HCT116 (cell line): ENCODE results near the gene CRYGA. TPM values are rescaled to one million over a fixed set of nuclear protein-coding genes. Genes with fewer than 3 reads are reported as not detected.

ENCODE experiments used
- ATAC-seq: fragments of 200-7000 bp; cut with Tn5 transposase; 2 replicates; pipeline ENCODE4 v1.9.1; 2020; ENCODE audit warnings: mild to moderate bottlenecking, moderate library complexity
- BruUV-seq: library from RNA; stranded (reverse); fragments of 400-500 nt; replicated peaks from 2 replicates; lab custom pipeline; 2021; lab: Mats Ljungman, UMichigan
- CTCF ChIA-PET: fragments of 300-600 bp; sonication (Branson Sonifier 250); formaldehyde crosslinking; loops from one replicate; lab custom pipeline; 2021; ENCODE audit warnings: antibody characterized with exemption; lab: Charles Lee
- POLR2A ChIA-PET: fragments of 300-600, 350-600 bp; sonication (Branson Sonifier 250); formaldehyde crosslinking; loops from one replicate; lab custom pipeline; 2021; ENCODE audit warnings: antibody characterized with exemption; lab: Charles Lee
- RAD21 ChIA-PET, 2 experiments: fragments of 300-600 bp; sonication (Branson Sonifier 250); formaldehyde crosslinking; loops; one replicate each; lab custom pipeline; 2023; ENCODE audit warnings: low total read pairs in 2 of 2; ENCODE audit not compliant: uncharacterized antibody in 2 of 2, unreplicated experiment in 2 of 2, low non-redundant PET in 1 of 2; lab: Charles Lee
- DNase-seq: peaks from one replicate; pipeline ENCODE4 v3.0.0-alpha.2; 2010; ENCODE audit warnings: low read depth, low spot score
- H2AFZ ChIP-seq: fragments of 200-600 bp; shearing (Covaris generic), sonication (generic); 2 replicates; pipeline ENCODE4 v1.6.1; 2017; ENCODE audit warnings: low read depth, mixed run types, mixed read lengths, antibody characterized with exemption, low read length; ENCODE audit not compliant: poor library complexity, severe bottlenecking
- H3K27ac ChIP-seq: 2 replicates; pipeline ENCODE4 v1.5.1; 2012; ENCODE audit warnings: low read depth, low read length
- H3K27me3 ChIP-seq: fragments of 200-600 bp; sonication (generic); 2 replicates; pipeline ENCODE4 v1.6.1; 2016; ENCODE audit warnings: mixed run types, low read length, mixed read lengths; ENCODE audit not compliant: insufficient read depth
- H3K36me3 ChIP-seq, 2 experiments: fragments of 200-500 bp in 1 of 2; fragments of 200-600 bp in 1 of 2; sonication (Bioruptor generic) in 1 of 2; sonication (generic) in 1 of 2; 2 replicates each; pipeline versions ENCODE4 v1.5.1 to v1.6.1; 2014 to 2016; ENCODE audit warnings: low read length in 2 of 2, inconsistent platforms in 1 of 2, mixed read lengths in 1 of 2, mixed run types in 1 of 2; ENCODE audit not compliant: insufficient read depth in 2 of 2, control insufficient read depth in 1 of 2
- H3K4me1 ChIP-seq, 2 experiments: fragments of 200-600 bp in 1 of 2; sonication (generic) in 1 of 2; 2 replicates each; pipeline versions ENCODE4 v1.5.1 to v1.6.1; 2012 to 2017; ENCODE audit warnings: low read length in 2 of 2, inconsistent platforms in 1 of 2, mild to moderate bottlenecking in 1 of 2, mixed read lengths in 1 of 2, mixed run types in 1 of 2, moderate library complexity in 1 of 2; ENCODE audit not compliant: insufficient read depth in 2 of 2, control insufficient read depth in 1 of 2
- H3K4me2 ChIP-seq: fragments of 200-600 bp; sonication (generic); 2 replicates; pipeline ENCODE4 v1.6.1; 2017; ENCODE audit warnings: mixed run types, low read length, mixed read lengths
- H3K4me3 ChIP-seq, 2 experiments: fragments of 200-600 bp in 1 of 2; sonication (generic) in 1 of 2; replicated peaks in 1 of 2; 2 replicates each; pipeline ENCODE4 v1.5.1; 2011 to 2016; ENCODE audit warnings: low read length in 2 of 2, control low read depth in 1 of 2, low read depth in 1 of 2, mild to moderate bottlenecking in 1 of 2, mixed read lengths in 1 of 2, mixed run types in 1 of 2
- H3K79me2 ChIP-seq: fragments of 200-600 bp; sonication (generic); 2 replicates; pipeline ENCODE4 v1.6.1; 2017; ENCODE audit warnings: mild to moderate bottlenecking, mixed run types, low read length, moderate library complexity, mixed read lengths; ENCODE audit not compliant: insufficient read depth
- H3K9ac ChIP-seq: fragments of 200-600 bp; sonication (generic); 2 replicates; pipeline ENCODE4 v1.6.1; 2016; ENCODE audit warnings: low read length, mixed read lengths
- H3K9me2 ChIP-seq: fragments of 200-600 bp; sonication (generic), shearing (Covaris generic); 2 replicates; pipeline ENCODE4 v1.6.1; 2017; ENCODE audit warnings: mixed run types, mild to moderate bottlenecking, moderate library complexity; ENCODE audit not compliant: insufficient read depth
- H3K9me3 ChIP-seq, 2 experiments: fragments of 200-500 bp in 1 of 2; fragments of 200-600 bp in 1 of 2; sonication (Bioruptor generic) in 1 of 2; sonication (generic) in 1 of 2; 2 replicates each; pipeline ENCODE4 v1.6.1; 2014 to 2017; ENCODE audit warnings: low read length in 2 of 2, mixed read lengths in 2 of 2, inconsistent platforms in 1 of 2, low read depth in 1 of 2, mild to moderate bottlenecking in 1 of 2, mixed run types in 1 of 2, moderate library complexity in 1 of 2; ENCODE audit not compliant: control insufficient read depth in 1 of 2, insufficient read depth in 1 of 2
- H4K20me1 ChIP-seq: fragments of 200-600 bp; sonication (generic), shearing (Covaris generic); 2 replicates; pipeline ENCODE4 v1.6.1; 2017; ENCODE audit warnings: mixed run types, mild to moderate bottlenecking, moderate library complexity; ENCODE audit not compliant: insufficient read depth
- CBX3 ChIP-seq: IDR thresholded peaks from 2 replicates; pipeline ENCODE4 v1.6.1; 2012; ENCODE audit warnings: low read depth
- CEBPB ChIP-seq: IDR thresholded peaks from 2 replicates; pipeline ENCODE4 v1.6.1; 2012; ENCODE audit warnings: low read depth
- FOSL1 ChIP-seq: IDR thresholded peaks from 2 replicates; pipeline ENCODE4 v1.6.1; 2012; ENCODE audit warnings: low read depth
- JUND ChIP-seq: IDR thresholded peaks from 2 replicates; pipeline ENCODE4 v1.6.1; 2012
- MAX ChIP-seq: IDR thresholded peaks from 2 replicates; pipeline ENCODE4 v1.6.1; 2012
- POLR2AphosphoS5 ChIP-seq: IDR thresholded peaks from 2 replicates; pipeline ENCODE4 v1.6.1; 2011; ENCODE audit warnings: mild to moderate bottlenecking, low read depth, low read length, moderate library complexity
- RAD21 ChIP-seq: IDR thresholded peaks from 2 replicates; pipeline ENCODE4 v1.6.1; 2012; ENCODE audit warnings: low read depth, mild to moderate bottlenecking
- SIN3A ChIP-seq: IDR thresholded peaks from 2 replicates; pipeline ENCODE4 v1.6.1; 2012; ENCODE audit warnings: low read depth
- SRF ChIP-seq: IDR thresholded peaks from 2 replicates; pipeline ENCODE4 v1.6.1; 2012; ENCODE audit warnings: low read depth
- TCF7L2 ChIP-seq: IDR thresholded peaks from 2 replicates; pipeline ENCODE4 v1.7.0; 2011; ENCODE audit warnings: borderline replicate concordance, inconsistent platforms; ENCODE audit not compliant: insufficient read depth, insufficient read length; ENCODE audit errors: extremely low read depth
- YY1 ChIP-seq: IDR thresholded peaks from 2 replicates; pipeline ENCODE4 v1.6.1; 2011; ENCODE audit warnings: low read length, low read depth, moderate library complexity, mild to moderate bottlenecking; ENCODE audit not compliant: insufficient replicate concordance; ENCODE audit errors: extremely low read depth
- ZNF274 ChIP-seq: fragments of 200-500 bp; sonication (Bioruptor generic); IDR thresholded peaks from 2 replicates; pipeline ENCODE4 v1.6.1; 2014; ENCODE audit warnings: mild to moderate bottlenecking, low read depth, low read length, inconsistent platforms
- intact Hi-C: fragments of 100-400 bp; cut with micrococcal nuclease; formaldehyde crosslinking; loops from 2 replicates; pipeline ENCODE4 v1.10.0; 2022
- total RNA-seq: library from RNA; stranded (reverse); gene quantifications from one replicate; pipeline ENCODE4 v1.2.1, GENCODE V29; 2021; ENCODE audit not compliant: unreplicated experiment
- TF ChIP-seq, protein P1 (sequence below): IDR thresholded peaks from 2 replicates; pipeline ENCODE4 v1.6.1; 2012; ENCODE audit warnings: low read depth
- TF ChIP-seq, protein P2 (sequence below): IDR thresholded peaks from 2 replicates; pipeline ENCODE4 v1.6.1; 2012
- TF ChIP-seq, protein P3 (sequence below), 3 experiments: fragments of 200-600 bp in 1 of 3; sonication (generic) in 1 of 3; IDR thresholded peaks in 2 of 3; conservative IDR thresholded peaks in 1 of 3; 2 replicates each; pipeline ENCODE4 v1.5.1; 2012 to 2017; ENCODE audit warnings: low read depth in 2 of 3, low read length in 2 of 3, antibody characterized with exemption in 1 of 3, borderline replicate concordance in 1 of 3, control low read depth in 1 of 3, mild to moderate bottlenecking in 1 of 3, mixed read lengths in 1 of 3, mixed run types in 1 of 3, moderate library complexity in 1 of 3; ENCODE audit not compliant: insufficient read depth in 1 of 3

Gene CRYGA
- total RNA-seq, 1 experiment from 2014 or later: not detected

DNA sequence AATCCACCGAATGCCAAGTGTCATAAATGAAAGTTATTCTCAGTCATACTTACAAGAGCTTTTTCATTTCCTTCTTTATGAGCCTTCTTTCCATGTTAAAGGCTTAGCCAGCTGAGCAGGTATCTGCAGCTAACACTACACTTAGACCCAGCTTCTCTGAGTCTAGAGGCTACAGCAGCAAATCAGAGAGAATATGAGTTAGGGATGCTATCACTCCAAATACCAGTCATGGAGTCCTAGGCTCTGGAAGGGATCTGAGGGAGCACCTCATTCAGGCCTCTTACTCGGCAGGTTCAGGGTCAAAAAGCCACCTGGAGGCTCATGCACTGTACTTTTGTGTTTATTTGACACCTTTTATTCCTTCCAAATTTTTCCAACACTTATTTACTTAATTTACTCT lies 23.5 kb upstream of the CRYGA start:
- DNase-seq: no peak
- Histone ChIP-seq H3K9ac (no peak overlapping the region), H2AFZ (no peak overlapping the region), H3K4me3 (no peak overlapping the region), H4K20me1 (no peaks in the 10 kb centered on the region), H3K9me3 (no peaks in the 10 kb centered on the region), H3K36me3 (no peaks in the 10 kb centered on the region), H3K27me3 (no peaks in the 10 kb centered on the region), H3K27ac (no peak overlapping the region), H3K79me2 (no peaks in the 10 kb centered on the region), H3K9me2 (no peaks in the 10 kb centered on the region), H3K4me2 (no peak overlapping the region), H3K4me1 (no peaks in the 10 kb centered on the region)
- POLR2A ChIA-PET: no interaction called here
- no peak for ATAC-seq
- intact Hi-C loops: no loop called here
- BruUV-seq: no TSS peak
- CTCF ChIA-PET: no interaction called here
- RAD21 ChIA-PET: no interaction called here
- no peak for TF ChIP-seq SIN3A
- TF ChIP-seq FOSL1: no peak
- no peak for TF ChIP-seq ZNF274
- TF ChIP-seq JUND: no peak
- TF ChIP-seq, protein P1, sequence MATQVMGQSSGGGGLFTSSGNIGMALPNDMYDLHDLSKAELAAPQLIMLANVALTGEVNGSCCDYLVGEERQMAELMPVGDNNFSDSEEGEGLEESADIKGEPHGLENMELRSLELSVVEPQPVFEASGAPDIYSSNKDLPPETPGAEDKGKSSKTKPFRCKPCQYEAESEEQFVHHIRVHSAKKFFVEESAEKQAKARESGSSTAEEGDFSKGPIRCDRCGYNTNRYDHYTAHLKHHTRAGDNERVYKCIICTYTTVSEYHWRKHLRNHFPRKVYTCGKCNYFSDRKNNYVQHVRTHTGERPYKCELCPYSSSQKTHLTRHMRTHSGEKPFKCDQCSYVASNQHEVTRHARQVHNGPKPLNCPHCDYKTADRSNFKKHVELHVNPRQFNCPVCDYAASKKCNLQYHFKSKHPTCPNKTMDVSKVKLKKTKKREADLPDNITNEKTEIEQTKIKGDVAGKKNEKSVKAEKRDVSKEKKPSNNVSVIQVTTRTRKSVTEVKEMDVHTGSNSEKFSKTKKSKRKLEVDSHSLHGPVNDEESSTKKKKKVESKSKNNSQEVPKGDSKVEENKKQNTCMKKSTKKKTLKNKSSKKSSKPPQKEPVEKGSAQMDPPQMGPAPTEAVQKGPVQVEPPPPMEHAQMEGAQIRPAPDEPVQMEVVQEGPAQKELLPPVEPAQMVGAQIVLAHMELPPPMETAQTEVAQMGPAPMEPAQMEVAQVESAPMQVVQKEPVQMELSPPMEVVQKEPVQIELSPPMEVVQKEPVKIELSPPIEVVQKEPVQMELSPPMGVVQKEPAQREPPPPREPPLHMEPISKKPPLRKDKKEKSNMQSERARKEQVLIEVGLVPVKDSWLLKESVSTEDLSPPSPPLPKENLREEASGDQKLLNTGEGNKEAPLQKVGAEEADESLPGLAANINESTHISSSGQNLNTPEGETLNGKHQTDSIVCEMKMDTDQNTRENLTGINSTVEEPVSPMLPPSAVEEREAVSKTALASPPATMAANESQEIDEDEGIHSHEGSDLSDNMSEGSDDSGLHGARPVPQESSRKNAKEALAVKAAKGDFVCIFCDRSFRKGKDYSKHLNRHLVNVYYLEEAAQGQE: no peak
- TF ChIP-seq POLR2AphosphoS5: no peak
- TF ChIP-seq, protein P2, sequence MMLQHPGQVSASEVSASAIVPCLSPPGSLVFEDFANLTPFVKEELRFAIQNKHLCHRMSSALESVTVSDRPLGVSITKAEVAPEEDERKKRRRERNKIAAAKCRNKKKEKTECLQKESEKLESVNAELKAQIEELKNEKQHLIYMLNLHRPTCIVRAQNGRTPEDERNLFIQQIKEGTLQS: no peak
- no peak for TF ChIP-seq RAD21
- TF ChIP-seq SRF: no peak
- no peak for TF ChIP-seq MAX
- TF ChIP-seq CBX3: no peak
- TF ChIP-seq CEBPB: no peak
- TF ChIP-seq, protein P3, sequence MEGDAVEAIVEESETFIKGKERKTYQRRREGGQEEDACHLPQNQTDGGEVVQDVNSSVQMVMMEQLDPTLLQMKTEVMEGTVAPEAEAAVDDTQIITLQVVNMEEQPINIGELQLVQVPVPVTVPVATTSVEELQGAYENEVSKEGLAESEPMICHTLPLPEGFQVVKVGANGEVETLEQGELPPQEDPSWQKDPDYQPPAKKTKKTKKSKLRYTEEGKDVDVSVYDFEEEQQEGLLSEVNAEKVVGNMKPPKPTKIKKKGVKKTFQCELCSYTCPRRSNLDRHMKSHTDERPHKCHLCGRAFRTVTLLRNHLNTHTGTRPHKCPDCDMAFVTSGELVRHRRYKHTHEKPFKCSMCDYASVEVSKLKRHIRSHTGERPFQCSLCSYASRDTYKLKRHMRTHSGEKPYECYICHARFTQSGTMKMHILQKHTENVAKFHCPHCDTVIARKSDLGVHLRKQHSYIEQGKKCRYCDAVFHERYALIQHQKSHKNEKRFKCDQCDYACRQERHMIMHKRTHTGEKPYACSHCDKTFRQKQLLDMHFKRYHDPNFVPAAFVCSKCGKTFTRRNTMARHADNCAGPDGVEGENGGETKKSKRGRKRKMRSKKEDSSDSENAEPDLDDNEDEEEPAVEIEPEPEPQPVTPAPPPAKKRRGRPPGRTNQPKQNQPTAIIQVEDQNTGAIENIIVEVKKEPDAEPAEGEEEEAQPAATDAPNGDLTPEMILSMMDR (IDR thresholded peaks at IDR 0.05 in 2 of 3, conservative IDR thresholded peaks at IDR 0.05 in 1 of 3; ENCODE audit: borderline replicate concordance in 1 of 3, insufficient read depth in 1 of 3, low read depth in 2 of 3, low read length in 2 of 3): no peak
- no peak for TF ChIP-seq YY1
- no peak for TF ChIP-seq TCF7L2
